Renal cortex interstitium (tissue), 11 donors: ENCODE data around the gene TAPT1. TPM values are rescaled to one million over a fixed set of nuclear protein-coding genes. Genes with fewer than 3 reads are reported as not detected.

Experiments used
- DNase-seq, 11 donors: peaks; one replicate each; pipeline ENCODE4 v3.0.0-alpha.2; 2013; ENCODE audit warnings: low read depth in 9 of 11, low spot score in 4 of 11; ENCODE audit errors: extremely low read depth in 1 of 11
- polyA plus RNA-seq, 3 donors: library from polyadenylated mRNA; unstranded; fragments of 120-200 nt; gene quantifications; one replicate each; pipeline ENCODE4 v1.2.1, GENCODE V29; 2013; ENCODE audit not compliant: insufficient read length in 3 of 3

The TAPT1 gene
- polyA plus RNA-seq, 3 donors, result 31.9 to 46.5 (median 38.2) TPM

DNA sequence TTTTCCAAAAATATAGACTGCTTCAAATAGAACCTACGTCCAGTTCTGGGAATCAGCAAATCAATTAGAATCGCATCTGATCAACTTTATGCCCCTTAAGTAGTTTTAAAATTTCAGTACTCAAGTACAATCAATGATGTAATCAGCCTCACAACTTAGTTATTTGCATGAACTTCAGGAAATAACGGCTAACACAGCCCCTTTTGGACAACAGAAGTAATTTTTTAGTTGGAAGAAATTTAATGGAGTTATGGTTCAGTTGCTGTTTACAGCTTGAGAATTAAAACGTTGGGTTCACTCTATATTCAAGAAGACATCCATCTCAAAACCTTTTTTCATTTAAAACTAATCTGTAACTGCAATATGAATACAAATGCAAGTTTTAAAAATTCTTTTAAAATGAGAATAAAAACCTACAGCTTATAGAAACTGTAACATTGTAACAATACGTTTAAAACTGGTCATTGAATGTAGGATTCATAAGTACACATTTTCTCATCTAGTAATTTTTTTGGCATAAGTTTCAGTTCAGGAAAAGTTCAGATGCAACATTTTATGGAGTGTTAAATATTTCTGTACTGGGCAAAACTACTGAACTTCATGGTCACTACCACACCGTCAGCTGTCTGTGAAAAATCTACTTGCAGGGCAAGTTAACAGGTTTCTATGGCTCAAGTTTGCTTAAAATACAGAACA is 956 bp downstream of the TAPT1 start:
- DNase-seq, result peak in 1 of 11 donors; percentile 41

DNA sequence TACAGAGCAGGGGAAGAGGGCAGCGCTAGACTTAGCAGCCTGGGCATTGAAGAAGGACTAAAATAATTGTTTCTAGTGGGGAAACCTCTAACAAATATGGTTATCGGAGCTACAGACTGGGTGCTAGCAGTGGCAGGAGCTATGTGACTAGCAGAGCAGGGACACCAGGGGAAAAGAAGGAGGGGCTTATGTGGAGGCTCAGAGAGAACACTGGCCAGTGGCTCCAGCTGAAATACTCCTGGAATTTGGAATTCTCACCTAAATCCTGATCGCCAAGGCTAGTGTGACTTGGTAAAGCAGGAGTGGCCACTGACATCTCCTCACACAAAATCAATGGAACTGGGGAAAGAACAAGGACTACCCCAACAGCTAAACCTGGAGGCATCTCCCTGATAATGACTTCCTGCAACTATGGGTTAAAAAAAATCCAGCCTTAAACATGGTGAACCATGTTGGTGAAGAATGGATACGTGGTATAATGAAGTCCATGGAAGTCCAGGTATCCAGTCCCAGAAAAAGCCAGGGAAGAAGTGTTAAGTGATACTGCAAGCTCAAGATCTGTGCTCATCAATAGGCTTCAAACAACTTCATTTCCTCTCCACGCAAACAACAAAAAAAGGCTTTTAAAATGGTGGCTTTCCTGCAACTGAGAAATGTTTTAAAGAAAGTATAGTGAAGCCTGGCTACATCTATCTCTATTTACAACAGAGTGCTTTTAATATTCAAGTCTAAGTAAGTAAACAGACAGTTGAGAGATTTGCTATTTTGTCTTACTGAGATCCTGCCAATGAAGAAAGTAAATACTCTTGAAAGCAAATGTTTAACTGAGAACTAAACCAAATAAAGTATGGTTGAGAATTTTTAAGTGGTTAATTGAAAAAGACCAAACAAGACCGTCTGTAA is 1.8 kb downstream of the TAPT1 start:
- no peak for DNase-seq

DNA sequence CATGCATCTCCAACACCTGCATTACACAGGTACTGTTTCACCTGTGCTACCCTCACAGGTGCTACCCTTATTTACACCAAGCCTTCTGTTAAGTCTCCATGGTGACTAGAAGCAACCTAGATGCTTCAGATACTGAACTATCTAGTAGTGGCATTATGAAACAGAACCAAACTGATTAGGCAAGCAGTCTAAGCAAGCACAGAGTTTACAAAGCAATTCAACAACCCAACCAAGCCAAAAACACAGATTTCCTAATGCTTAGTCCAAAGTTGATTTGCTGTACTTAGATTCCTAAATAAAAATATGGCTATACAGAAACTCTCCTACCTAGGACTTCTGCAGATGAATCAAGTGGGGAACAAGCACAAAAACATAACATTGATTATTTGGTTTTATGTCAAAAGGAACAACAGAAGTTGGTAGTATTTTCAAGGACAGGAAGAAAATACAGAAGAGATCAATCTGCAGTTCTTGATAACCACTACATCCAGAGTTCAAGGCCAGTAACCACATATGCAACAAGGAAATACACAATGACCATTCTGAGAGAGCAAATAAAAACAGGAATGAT is 3.2 kb downstream of the TAPT1 start:
- no peak for DNase-seq

DNA sequence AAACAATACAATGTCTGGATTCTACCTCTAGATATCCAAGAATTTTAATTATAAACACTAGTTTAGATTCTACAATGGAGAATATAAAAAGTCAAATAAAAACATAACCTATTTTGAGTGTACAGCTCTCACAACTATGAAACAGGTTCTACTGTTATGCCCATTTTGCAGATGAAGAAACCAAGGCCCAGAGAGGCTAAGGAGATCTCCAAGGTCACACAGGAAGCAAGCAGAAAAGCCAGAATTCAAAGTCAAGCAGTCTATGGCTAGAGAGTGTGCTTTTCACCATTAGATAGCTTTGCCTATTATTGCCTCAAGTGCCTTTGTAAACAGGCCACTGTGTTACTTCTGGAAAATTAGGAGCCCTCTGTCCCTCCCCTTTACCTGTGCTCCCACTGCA is 7.3 kb downstream of the TAPT1 start:
- no peak for DNase-seq

DNA sequence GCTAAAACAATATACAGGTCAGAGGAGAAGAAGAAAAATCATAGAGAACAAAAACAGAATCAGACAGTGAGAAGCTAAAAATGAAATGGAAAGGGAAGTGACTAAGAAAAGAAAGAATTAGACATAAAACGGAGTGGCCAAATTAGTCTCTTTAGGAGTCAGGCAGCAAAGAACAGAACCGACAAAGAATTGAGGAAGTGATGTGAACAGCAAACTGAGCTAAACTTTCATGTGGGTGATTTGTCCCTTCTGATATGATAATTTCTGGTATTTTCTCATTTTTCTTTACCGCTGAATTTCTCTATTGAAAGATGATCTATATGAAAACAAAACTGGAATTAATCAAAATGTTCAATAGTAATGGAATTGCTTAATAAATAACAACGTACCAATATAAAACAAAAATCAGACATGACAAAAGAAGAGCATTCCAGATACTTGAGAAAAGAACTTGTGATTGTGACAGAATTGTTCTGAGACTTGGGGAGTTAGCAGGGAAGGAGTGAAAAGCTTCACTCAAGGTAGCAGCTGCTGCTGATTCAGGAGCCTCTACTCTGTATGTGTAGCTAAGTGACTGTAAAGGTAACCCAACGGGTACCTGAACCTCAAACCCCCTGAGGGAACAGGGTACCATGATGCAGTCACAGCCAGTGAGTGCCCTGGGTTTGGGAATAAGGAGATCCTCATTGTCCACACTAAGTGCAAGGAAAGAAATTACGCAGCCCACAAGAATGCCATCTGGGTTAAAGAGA is 8.8 kb downstream of the TAPT1 start:
- DNase-seq, result no peak

DNA sequence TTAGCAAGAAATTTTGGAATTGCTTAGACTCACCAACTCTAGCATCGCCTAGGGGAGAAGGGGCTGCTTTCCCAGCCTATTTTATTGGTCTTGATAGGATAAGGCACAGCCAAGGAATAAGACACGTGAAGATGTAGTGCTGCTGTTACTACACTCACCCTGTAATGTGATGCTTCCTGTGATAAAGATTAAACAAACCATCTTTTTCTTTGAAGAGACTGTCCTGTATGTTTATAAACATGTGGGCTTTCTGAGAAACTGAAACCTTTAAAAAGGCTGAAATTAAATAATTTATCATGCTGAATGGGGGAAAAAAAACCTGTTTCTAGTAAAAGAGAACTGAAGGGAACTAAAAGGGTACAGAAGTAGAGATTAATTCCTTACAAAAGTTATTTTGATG is 13.2 kb downstream of the TAPT1 start:
- no peak for DNase-seq

DNA sequence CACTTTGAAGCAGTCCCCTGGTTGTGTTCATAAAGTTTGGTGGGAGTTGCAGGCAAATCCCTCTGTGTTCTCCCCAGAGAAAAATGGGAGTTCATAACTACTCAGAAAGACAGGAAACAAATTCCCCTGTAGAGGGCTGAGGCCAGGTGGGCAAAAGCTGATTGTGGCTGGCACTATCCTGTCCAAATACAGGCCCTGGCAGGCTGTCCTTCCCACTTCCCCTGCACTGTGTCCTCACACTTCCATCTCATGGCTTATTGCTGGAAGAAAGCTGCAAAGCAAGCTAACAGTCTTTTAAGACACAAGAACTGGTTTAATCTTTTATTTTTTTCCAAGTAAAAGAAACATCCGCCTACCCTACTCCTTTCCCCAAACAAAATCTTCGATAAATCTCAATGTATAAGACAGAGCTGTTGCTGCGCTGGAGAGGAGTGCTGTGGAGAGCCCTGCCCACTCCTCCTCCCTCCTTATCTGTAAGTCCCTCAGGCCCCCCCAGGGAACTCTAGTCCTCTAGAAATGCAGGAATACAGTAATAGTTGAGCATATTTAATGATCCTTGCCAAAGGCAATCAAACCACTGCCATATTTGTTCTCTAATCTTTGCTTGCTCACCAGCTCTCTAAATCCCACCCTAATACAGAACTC is 14.0 kb downstream of the TAPT1 start:
- DNase-seq, result no peak

DNA sequence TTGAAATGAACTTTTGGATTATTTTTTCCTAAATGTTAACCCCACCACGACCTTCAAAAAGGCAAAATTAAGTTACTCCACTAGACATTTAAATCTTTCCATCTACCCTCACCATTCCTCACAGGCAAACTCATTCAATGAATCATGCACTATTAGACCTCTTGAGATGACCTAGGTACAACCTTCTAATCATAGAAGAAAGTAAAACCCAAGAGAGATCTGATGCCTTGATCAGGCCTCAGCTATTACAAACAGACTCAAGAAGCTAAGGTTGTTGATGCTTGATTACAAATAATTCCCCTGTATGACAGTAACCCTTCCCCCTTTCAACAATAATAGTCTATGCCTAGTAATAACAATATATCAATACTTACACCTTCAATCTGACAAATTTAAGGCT is 18.9 kb downstream of the TAPT1 start:
- no peak for DNase-seq

DNA sequence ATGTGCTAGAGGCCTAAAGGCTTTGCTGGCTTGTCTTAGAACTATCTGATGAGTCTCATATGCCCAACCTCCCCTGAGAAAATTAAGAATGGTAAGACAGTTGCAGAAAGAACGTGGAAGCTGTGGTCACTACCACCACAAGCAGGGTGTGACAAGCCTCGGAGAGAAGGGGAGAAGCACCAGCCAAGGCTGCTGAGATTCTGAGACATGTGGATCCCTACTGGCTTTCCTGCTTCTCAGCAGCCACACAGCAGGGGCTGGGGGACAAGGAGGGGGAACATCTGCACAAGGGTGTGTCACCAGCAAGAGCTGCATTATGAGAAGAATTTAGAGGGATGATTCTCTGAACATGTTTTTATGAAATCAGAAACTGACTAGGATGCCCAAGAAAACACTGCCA is 19.4 kb downstream of the TAPT1 start:
- no peak for DNase-seq

DNA sequence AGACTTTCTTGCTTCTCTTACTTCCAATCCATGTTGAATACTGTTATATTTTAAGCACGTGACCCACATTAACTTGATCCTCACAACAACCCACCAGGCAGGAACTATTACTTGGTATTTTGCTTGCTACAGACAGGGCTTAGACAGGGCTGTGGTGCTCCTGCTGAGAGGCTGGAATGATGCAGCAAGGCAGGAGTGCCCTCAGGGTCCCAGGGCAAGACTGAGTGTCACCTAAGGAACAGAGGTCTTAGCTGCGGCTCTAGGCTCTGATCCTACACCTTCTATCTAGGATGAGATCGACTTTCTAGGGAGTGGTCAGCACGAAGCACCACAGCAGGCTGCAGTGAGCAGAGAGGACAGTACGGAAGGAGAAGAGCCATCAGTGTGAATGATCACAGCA is 20.0 kb downstream of the TAPT1 start:
- DNase-seq, result no peak

DNA sequence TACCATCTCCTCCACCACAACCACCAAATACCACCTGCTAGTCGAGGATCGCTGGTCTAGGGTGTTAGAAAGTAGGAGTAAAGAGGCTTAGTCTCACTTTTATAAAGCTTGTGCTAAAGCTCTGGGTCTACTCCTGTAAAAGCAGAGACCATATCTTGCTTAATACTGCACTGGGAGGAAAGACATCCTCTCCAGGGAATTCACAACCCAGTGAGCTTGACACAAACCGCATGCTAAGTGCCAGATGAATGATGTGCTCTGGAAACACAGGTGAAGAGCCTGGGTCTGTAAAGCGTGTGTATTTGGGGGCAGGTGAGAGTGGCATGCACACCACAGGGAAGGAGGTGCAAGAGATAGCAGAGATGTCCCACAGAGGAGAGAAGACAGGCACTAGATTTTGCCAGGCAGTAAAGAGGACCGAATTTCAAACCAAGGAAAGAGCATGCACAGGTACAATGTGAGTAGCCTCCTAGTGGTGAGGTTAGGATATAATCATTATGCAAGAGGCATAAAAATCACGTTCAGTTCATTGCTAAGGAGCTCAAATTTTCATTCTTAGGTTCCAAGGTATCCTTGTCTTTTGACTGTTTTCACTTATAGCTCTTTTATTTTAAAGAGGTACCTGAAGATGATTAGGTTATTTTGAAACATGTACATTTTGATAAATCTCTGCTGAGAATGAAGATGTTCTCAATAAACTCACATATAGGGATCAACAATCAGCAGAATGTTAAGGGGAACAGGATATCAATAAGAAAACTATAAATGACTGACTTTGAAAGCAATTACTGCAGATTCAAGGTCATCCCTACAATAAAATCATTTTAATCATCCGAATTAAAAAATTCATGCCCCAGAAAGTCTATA is 20.7 kb downstream of the TAPT1 start:
- no peak for DNase-seq

DNA sequence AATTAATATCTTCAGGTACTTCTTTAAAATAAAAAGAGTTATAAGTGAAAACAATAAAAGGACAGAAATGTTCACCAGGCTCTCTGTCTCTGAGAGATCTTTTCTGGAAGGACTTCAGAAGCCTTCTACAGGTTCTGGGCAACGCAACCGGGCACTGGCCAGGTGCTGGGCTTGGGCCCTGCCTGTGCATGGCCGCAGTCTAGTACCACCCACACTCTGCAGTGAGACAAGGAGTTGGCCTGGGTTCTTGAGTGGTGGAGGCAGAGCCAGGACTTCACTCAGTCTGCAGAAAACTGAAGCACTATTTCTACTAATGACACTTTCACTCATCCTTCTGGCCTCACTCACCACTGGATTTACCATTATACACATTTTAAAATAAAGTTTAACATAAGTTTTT is 21.8 kb downstream of the TAPT1 start:
- DNase-seq, result no peak

DNA sequence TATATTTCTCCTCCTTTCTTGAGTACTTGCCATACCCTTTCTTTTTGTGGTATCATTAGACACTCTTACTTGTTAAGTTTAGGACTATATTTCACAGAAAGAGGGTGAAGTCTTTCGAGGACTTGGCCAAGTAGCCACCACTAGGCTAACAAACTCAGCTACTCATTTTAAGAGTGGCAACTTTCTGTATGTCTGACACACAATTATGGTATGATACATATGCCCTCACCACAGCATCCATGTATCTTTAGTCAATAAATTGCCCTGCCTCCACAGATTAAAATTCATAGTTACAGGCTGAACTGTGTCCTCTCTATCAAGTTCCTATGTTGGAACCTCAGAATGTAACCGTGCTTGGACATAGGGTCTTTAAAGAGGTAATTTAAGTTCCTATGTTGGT is 23.2 kb downstream of the TAPT1 start:
- no peak for DNase-seq

DNA sequence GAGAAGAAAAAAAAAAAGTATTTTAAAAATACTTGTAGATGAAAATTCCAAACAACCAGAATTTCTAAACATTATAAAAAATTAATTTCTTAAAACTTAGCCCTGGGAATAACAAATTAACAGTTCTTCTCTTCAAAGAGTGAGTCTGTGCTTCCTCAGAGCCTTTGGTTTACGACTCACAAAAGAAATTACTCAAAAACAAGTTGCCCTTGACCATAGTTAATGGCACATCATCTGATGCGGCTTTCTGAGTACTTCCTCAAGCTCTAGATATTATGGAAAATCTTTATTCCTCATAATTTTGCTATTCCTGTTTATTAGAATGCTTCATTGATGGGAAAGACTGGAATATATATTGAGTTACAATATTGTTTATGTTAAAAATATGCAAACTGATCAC is 23.7 kb downstream of the TAPT1 start:
- DNase-seq, result no peak

DNA sequence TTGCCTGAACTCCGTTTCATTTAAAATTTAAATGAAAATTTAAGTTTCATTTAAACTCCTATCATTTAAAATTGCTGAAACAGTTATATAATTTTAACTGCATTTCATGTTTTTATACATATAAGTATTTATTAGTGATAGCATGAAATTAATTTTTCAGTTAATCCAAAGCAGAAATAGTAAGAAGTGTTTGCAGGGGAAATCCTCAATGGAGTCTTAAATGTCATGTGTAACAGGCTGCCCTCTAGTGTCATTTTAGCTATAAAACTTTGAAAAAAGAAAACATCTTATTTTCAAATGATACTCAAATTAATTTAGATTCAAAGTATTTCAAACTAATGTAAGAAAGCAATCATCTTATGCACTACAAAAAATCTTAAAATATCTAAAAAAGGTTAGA is 27.2 kb downstream of the TAPT1 start:
- DNase-seq, result no peak

DNA sequence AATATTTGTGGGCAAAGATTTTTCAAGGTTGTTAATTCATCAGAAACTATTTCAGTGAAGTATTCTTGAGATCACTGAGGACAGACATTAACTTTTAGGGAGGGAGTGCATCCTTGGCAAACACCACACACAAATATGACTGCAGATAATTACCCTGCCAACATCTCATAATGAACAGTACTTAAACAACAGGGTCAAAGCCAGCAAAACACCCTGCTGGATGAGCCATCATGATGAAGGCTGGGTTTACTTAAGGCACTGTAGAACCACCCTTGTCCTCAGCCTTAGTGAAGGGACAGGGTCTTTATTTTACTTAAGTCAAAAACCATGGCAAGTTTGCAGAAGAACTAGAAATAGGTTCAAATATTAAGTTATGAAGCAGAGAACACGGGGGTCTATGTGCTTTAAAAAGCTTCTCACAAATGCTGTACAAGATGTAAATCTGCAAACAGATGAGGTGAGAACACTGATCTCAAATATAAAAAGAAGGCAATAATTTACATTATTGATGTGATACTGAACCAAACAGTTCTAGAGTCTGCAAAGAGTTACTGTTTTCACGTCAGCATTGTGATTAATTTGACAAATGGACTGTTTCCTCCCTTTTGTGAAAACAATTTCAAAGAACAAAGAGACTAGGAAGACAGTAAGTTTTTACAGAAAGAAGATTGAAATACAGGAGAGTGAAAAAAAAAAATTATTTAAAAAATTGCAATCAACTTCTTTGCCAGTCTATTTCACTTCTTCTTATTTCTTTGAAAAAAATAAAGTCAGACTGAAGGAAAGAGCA is 28.2 kb downstream of the TAPT1 start:
- no peak for DNase-seq
